Adrenal gland (tissue), 12 donors: ENCODE measurements around the gene TAGLN3. TPM values are rescaled to one million over a fixed set of nuclear protein-coding genes. Genes with fewer than 3 reads are reported as not detected.

ENCODE experiments used
- DNase-seq, 7 donors: peaks; one replicate each; pipeline ENCODE4 v3.0.0-alpha.2; 2019 to 2020
- H3K27ac ChIP-seq, 5 donors: fragments of 200-600 bp; sonication (generic) in 4 of 5; 1 replicate in 3 of 5; 2 replicates in 2 of 5; pipeline versions ENCODE4 v1.5.1 to v1.8.0; 2016 to 2020; ENCODE audit warnings: mild to moderate bottlenecking in 1 of 5
- H3K27me3 ChIP-seq: fragments of 200-600 bp; 2 replicates; pipeline ENCODE4 v1.8.0; 2021
- H3K36me3 ChIP-seq, 2 donors: fragments of 200-600 bp; replicated peaks in 1 of 2; 1 replicate in 1 of 2; 2 replicates in 1 of 2; pipeline versions ENCODE4 v1.5.1 to v1.8.0; 2018 to 2022
- H3K4me1 ChIP-seq, 2 donors: fragments of 200-600 bp; replicated peaks in 1 of 2; 1 replicate in 1 of 2; 2 replicates in 1 of 2; pipeline versions ENCODE4 v1.5.1 to v1.8.0; 2018 to 2021
- H3K4me3 ChIP-seq, 4 donors: fragments of 200-600 bp; sonication (generic) in 3 of 4; one replicate each; pipeline ENCODE4 v1.5.1; 2016 to 2018
- H3K9me3 ChIP-seq, 3 donors: fragments of 200-600 bp; sonication (generic) in 1 of 3; replicated peaks in 1 of 3; 1 replicate in 2 of 3; 2 replicates in 1 of 3; pipeline versions ENCODE4 v1.5.1 to v1.8.0; 2016 to 2021
- POLR2A ChIP-seq, 2 donors: fragments of 450-650 bp; IDR thresholded peaks; one replicate each; pipeline ENCODE4 v1.6.1; 2017; ENCODE audit warnings: antibody characterized with exemption in 2 of 2, mild to moderate bottlenecking in 2 of 2, moderate library complexity in 1 of 2
- WGBS, 4 donors: extraction: QIAGEN DNeasy Blood & Tissue Kit in 2 of 4; methylation state at CpG; one replicate each; pipeline versions ENCODE4 v1.1.5 to v1.1.7; 2013 to 2017; 5-methylcytosine and 5-hydroxymethylcytosine counted together
- intact Hi-C, 2 donors: fragments of 100-400 bp; cut with DNase I; formaldehyde crosslinking; loops; one replicate each; pipeline versions ENCODE4 v1.14.1 to v1.15.0; 2022 to 2023
- polyA plus RNA-seq, 3 donors: library from polyadenylated mRNA; stranded (reverse); fragments of 200-250 nt in 2 of 3; fragments of 350-450 nt in 1 of 3; fragmentation: Illumina TruSeq in 1 of 3; extraction: RNeasy Lipid Tissue Mini Kit (QIAGEN cat#74804) in 1 of 3; gene quantifications; one replicate each; pipeline ENCODE4 v1.2.3, GENCODE V29; 2013 to 2014
- total RNA-seq, 9 donors: library from RNA; depleted of rRNA in 4 of 9; stranded (reverse); fragments of >200 nt in 4 of 9; fragments of 120-200 nt in 1 of 9; fragmentation: NEBNext Ultra II Directional in 1 of 9; extraction: Animal tissue kit (Norgen Biotek cat#: 25700) in 1 of 9; gene quantifications; one replicate each; pipeline versions ENCODE4 v1.1.0 to v1.2.4, GENCODE V29; 2013 to 2023
- TF ChIP-seq, protein P1 (sequence below), 6 experiments: fragments of 450-650 bp in 4 of 6; fragments of 200-600 bp in 2 of 6; sonication (generic) in 1 of 6; IDR thresholded peaks; 1 replicate in 5 of 6; 2 replicates in 1 of 6; pipeline versions ENCODE4 v1.5.1 to v1.8.0; 2016 to 2021; ENCODE audit warnings: antibody characterized with exemption in 6 of 6, mild to moderate bottlenecking in 2 of 6, moderate library complexity in 1 of 6
- donor health status: healthy with polysubstance abuse.
- donor health status: Bipolar disorder and iron deficiency.
- donor health status: DM: yes; HTN: yes; CAD: no.
- donor health status: DM: no; HTN: no; CAD: no.
- donor health status: DM: no; HTN: no; CAD: no.
- donor health status: DM: yes; HTN: yes; CAD: no.

TAGLN3 gene
- total and polyA plus RNA-seq, 12 donors, result 0.55 to 52.1 (median 12.8) TPM; not detected in 3

GRCh38 chr3:112017091-112017490 is 18.4 kb downstream of the TAGLN3 start:
- H3K27ac ChIP-seq, result no peak overlapping the region
- H3K9me3 ChIP-seq, result no peaks in the 10 kb centered on the region
- H3K36me3 ChIP-seq, result no peaks in the 10 kb centered on the region
- peaks cover 4 to 27% of the 10 kb centered on the region in 2 donors for H3K4me1 ChIP-seq
- intact Hi-C loops, result no loop called here
- TF ChIP-seq, protein P1, sequence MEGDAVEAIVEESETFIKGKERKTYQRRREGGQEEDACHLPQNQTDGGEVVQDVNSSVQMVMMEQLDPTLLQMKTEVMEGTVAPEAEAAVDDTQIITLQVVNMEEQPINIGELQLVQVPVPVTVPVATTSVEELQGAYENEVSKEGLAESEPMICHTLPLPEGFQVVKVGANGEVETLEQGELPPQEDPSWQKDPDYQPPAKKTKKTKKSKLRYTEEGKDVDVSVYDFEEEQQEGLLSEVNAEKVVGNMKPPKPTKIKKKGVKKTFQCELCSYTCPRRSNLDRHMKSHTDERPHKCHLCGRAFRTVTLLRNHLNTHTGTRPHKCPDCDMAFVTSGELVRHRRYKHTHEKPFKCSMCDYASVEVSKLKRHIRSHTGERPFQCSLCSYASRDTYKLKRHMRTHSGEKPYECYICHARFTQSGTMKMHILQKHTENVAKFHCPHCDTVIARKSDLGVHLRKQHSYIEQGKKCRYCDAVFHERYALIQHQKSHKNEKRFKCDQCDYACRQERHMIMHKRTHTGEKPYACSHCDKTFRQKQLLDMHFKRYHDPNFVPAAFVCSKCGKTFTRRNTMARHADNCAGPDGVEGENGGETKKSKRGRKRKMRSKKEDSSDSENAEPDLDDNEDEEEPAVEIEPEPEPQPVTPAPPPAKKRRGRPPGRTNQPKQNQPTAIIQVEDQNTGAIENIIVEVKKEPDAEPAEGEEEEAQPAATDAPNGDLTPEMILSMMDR (IDR thresholded peaks at IDR 0.05), result no peak
- no peak for TF ChIP-seq POLR2A (IDR thresholded peaks at IDR 0.05)
- no peak overlapping the region for H3K4me3 ChIP-seq
- no peak for DNase-seq
- no peaks in the 10 kb centered on the region for H3K27me3 ChIP-seq

GRCh38 chr3:112018712-112019111 is 20.0 kb downstream of the TAGLN3 start:
- Histone ChIP-seq H3K27ac (no peak overlapping the region), H3K4me3 (no peak overlapping the region), H3K4me1 (peaks cover 4 to 12% of the 10 kb centered on the region in 2 donors), H3K36me3 (no peaks in the 10 kb centered on the region), H3K9me3 (no peaks in the 10 kb centered on the region), H3K27me3 (no peaks in the 10 kb centered on the region)
- WGBS, 4 donors, result 94 to 98% (median 95%) methylated on average over 4 of the region's 4 CpGs
- intact Hi-C loops, result no loop called here
- no peak for DNase-seq
- TF ChIP-seq, protein P1 (IDR thresholded peaks at IDR 0.05), result no peak

- H3K4me3 ChIP-seq, result no peak overlapping the region
These were observed 21.0 kb downstream of the TAGLN3 start for GRCh38 chr3:112019716-112020115.

DNA sequence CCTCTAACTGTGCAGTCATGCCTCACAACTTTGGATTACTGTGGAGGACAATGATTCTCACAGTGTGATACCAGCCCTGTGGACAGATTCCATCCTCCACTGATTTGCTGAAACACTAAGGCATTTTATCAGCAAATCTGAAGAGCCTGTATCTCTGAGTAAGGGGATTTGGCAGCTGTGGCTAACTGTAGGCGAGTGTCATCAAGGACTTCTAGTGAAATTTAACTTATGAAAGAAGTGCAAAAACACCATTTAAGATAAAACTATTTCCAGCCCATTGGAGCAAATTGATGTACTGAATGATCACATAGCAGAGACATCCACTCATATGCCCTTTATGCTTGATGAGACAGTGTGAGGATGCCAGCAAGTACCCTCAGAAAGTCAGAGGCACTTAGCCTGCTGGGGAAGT is 22.0 kb downstream of the TAGLN3 start:
- TF ChIP-seq, protein P1 (IDR thresholded peaks at IDR 0.05), result no peak
- no peak for TF ChIP-seq POLR2A (IDR thresholded peaks at IDR 0.05)
- Histone ChIP-seq H3K27ac (no peak overlapping the region), H3K4me3 (no peak overlapping the region), H3K27me3 (no peaks in the 10 kb centered on the region), H3K9me3 (no peaks in the 10 kb centered on the region), H3K36me3 (no peaks in the 10 kb centered on the region), H3K4me1 (peaks cover 4 to 7% of the 10 kb centered on the region in 2 donors)
- peak in 1 of 7 donors; percentile 8 for DNase-seq
- intact Hi-C loops, result no loop called here
- 38 to 60% (median 51%) methylated on average over 1 of the region's 1 CpG for WGBS, 4 donors

More at GRCh38 chr3:112019716-112020115, 21.0 kb downstream of the TAGLN3 start:
- Histone ChIP-seq H3K27ac (no peak overlapping the region), H3K9me3 (no peaks in the 10 kb centered on the region), H3K27me3 (no peaks in the 10 kb centered on the region), H3K36me3 (no peaks in the 10 kb centered on the region), H3K4me1 (peaks cover 4 to 10% of the 10 kb centered on the region in 2 donors)
- intact Hi-C loops, result no loop called here
- DNase-seq, result no peak
- TF ChIP-seq, protein P1 (IDR thresholded peaks at IDR 0.05), result no peak
- TF ChIP-seq POLR2A (IDR thresholded peaks at IDR 0.05), result no peak
- 72 to 87% (median 83%) methylated on average over 1 of the region's 1 CpG for WGBS, 4 donors
